Measurements from ENCODE around the gene CCDC30. TPM values are rescaled to one million over a fixed set of nuclear protein-coding genes. Genes with fewer than 3 reads are reported as not detected.
A peak's percentile ranks its signal among the peaks of the same experiment; 100 is the strongest.
"Not testable (repeated sequence)": the region's sequence is repeated elsewhere in the genome, so short reads cannot be mapped to it uniquely, and the experiment has no call there.

The CCDC30 gene
- total and polyA plus RNA-seq, 2 donors: 1.5 to 7.2 TPM

GRCh38 chr1:42586016-42586415 is 122.9 kb downstream of the CCDC30 start:
- no peak overlapping the region for H3K4me3 ChIP-seq (ENCODE audit: low read depth, low read length)
- no peaks in the 10 kb centered on the region for H3K36me3 ChIP-seq (ENCODE audit: insufficient read depth)
- 88% methylated on average over 3 of the region's 3 CpGs for WGBS
- no peak for DNase-seq (ENCODE audit: extremely low spot score)
- H3K27ac ChIP-seq (ENCODE audit: low read depth): no peak overlapping the region
- H3K4me1 ChIP-seq (ENCODE audit: insufficient read depth): no peaks in the 10 kb centered on the region

DNA sequence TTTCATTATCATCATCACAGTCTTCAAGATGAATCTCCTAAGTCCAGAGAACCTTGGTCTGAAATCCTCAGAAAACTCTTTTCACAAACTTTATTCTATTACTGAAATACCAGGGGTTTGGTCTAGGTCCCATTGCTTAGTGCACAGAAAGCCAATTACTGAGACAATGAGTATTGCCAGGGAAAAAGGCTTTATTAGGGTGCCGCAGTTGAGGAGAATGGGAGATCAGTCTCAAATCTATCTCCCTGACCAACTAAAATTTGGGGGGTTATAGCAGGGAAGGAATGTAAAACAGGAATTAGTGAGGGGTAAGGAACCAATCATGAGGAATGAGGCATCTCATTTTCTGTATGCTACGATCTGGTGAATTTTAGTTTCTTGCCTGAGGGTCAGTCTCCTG is 124.7 kb downstream of the CCDC30 start:
- Histone ChIP-seq H3K36me3 (ENCODE audit: insufficient read depth) (no peaks in the 10 kb centered on the region), H3K4me3 (ENCODE audit: low read depth, low read length) (no peak overlapping the region), H3K27ac (ENCODE audit: low read depth) (no peak overlapping the region), H3K4me1 (ENCODE audit: insufficient read depth) (no peaks in the 10 kb centered on the region)
- 95% methylated on average over 2 of the region's 2 CpGs for WGBS
- DNase-seq (ENCODE audit: extremely low spot score): no peak

DNA sequence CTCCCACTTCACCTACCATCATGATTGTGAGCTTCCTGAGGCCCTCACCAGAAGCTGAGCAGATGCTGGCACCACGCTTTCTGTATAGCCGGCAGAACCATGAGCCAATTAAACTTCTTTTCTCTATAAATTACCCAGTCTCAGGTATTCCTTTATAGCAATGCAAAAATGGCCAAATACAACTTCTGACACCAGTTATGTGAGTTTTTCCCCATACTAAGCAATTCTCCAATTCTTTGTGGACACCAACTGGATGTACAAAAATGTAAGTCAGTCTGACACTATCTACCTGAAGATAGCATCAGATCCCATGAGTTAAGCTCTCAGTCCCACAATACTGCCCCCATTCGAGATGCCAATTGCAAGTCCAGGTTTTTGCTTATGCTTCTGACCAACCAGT is 129.7 kb downstream of the CCDC30 start:
- 92% methylated on average over 3 of the region's 3 CpGs for WGBS
- Histone ChIP-seq H3K4me1 (ENCODE audit: insufficient read depth) (no peaks in the 10 kb centered on the region), H3K27ac (ENCODE audit: low read depth) (no peak overlapping the region), H3K36me3 (ENCODE audit: insufficient read depth) (no peaks in the 10 kb centered on the region), H3K4me3 (ENCODE audit: low read depth, low read length) (no peak overlapping the region)
- no peak for DNase-seq (ENCODE audit: extremely low spot score)

DNA sequence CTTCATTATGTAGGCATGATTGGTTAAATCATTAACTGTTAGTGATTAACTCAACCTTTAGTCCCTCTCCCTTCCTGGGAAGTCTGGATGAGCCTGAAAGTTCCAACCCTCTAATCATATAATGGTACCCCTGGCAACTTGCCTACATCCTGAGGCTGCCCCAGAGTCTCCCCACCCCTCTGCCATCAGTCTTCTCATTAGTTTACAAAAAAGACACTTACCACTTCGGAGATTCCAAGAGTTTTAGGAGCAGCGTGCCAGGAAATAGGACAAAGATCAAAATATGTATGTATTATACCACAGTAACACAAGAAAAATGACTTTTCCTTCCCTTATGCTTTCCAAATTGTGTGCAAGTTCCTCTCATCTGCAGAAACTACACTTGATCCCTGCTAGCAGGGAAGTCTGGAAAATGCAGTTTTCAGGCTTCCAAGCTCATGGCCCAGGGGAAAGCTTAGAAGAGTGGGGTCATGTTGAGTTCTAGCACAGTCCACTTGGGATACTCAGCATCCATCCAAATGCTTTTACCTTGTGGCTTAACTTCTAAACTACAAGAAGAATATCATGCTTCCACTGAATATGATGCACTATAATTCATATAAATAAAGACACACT is 130.5 kb downstream of the CCDC30 start:
- H3K36me3 ChIP-seq (ENCODE audit: insufficient read depth): no peaks in the 10 kb centered on the region
- no peak overlapping the region for H3K27ac ChIP-seq (ENCODE audit: low read depth)
- DNase-seq (ENCODE audit: extremely low spot score): no peak
- no peak overlapping the region for H3K4me3 ChIP-seq (ENCODE audit: low read depth, low read length)
- H3K4me1 ChIP-seq (ENCODE audit: insufficient read depth): no peaks in the 10 kb centered on the region
- WGBS: 52% methylated on average over 2 of the region's 2 CpGs

- Histone ChIP-seq H3K27ac (ENCODE audit: low read depth) (no peak overlapping the region), H3K4me3 (ENCODE audit: low read depth, low read length) (no peak overlapping the region), H3K36me3 (ENCODE audit: insufficient read depth) (no peaks in the 10 kb centered on the region), H3K4me1 (ENCODE audit: insufficient read depth) (no peaks in the 10 kb centered on the region)
- no peak for DNase-seq (ENCODE audit: extremely low spot score)
- WGBS: 93% methylated on average over 2 of the region's 2 CpGs
These were observed 138.4 kb downstream of the CCDC30 start for GRCh38 chr1:42601472-42601871.

DNA sequence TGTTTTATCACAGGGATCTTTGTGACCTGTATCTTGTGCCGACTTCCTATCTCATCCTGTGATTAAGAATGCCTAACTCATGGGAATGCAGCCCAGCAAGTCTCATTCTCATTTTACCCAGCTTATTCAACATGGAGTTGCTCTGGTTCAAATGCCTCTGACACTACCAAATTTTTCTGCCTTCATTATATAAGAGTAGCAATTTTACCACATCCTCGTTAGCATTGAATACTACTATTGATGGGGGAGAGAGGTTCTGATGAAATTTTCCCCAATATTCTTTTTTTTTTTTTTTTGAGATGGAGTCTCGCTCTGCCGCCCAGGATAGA is 150.7 kb downstream of the CCDC30 start:
- 80% methylated on average over 4 of the region's 4 CpGs for WGBS
- no peak overlapping the region for H3K4me3 ChIP-seq (ENCODE audit: low read depth, low read length)

DNA sequence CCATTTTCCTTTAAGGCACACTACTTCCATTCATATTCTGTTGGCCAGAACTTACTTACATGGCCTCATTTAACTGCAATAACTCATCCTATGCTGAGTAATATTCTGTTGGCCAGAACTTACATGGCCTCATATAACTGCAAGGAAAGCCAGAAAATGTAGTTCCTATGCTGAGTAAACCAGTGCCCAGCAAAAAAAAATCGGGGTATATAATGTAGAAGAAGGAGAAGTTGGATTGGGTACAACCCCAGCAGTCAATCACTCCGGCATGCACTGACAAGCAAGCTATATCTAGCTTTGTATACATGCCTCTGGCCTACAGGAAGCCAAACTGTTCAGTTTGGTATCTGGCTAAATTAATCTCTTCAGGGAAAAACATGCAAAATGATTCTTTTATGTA is 155.8 kb downstream of the CCDC30 start:
- Histone ChIP-seq H3K36me3 (ENCODE audit: insufficient read depth) (no peaks in the 10 kb centered on the region), H3K4me3 (ENCODE audit: low read depth, low read length) (no peak overlapping the region), H3K27ac (ENCODE audit: low read depth) (no peak overlapping the region), H3K4me1 (ENCODE audit: insufficient read depth) (no peaks in the 10 kb centered on the region)
- peak; percentile 6 for DNase-seq (ENCODE audit: extremely low spot score)
- WGBS: 71% methylated on average over 2 of the region's 2 CpGs

More for the DNA sequence above, 150.7 kb downstream of the CCDC30 start:
- DNase-seq (ENCODE audit: extremely low spot score): no peak
- no peak overlapping the region for H3K27ac ChIP-seq (ENCODE audit: low read depth)
- no peaks in the 10 kb centered on the region for H3K4me1 ChIP-seq (ENCODE audit: insufficient read depth)
- no peaks in the 10 kb centered on the region for H3K36me3 ChIP-seq (ENCODE audit: insufficient read depth)

DNA sequence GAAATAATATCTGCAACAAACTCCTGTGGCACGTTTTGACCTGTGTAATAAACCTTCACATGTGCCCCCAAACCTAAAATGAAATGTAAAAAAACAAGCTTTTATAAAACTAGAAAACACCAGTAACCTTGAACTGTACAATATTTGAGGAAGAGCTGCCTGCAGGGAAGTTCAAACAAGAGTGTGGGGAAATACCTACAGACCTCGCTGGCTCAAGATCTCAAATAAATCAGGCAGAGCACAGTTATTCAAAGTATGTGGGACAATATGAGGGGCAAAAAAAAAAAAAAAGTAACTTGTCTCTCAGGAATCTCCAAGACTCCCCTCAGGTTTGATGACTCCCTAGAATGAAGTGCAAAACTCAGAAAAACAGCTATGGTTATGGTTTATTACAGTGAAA is 157.2 kb downstream of the CCDC30 start:
- Histone ChIP-seq H3K27ac (ENCODE audit: low read depth) (no peak overlapping the region), H3K4me3 (ENCODE audit: low read depth, low read length) (no peak overlapping the region), H3K36me3 (ENCODE audit: insufficient read depth) (no peaks in the 10 kb centered on the region), H3K4me1 (ENCODE audit: insufficient read depth) (no peaks in the 10 kb centered on the region)
- 40% methylated on average over 2 of the region's 2 CpGs for WGBS
- DNase-seq (ENCODE audit: extremely low spot score): no peak

DNA sequence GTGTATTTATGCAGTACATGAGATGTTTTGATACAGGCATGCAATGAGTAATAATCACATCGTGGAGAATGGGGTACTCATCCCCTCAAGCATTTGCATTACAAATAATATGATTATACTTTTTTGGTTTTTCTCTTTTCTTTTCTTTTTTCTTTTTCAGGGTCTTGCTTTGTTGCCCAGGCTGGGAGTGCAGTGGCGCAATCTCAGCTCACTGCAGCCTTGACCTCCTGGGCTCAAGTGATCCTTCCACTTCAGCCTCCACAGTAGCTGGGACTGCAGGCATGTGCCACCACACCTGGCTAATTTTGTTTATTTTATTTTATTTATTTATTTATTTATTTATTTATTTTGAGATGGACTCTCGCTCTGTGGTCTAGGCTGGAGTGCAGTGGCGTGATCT is 158.1 kb downstream of the CCDC30 start:
- not testable (repeated sequence) for H3K4me1 ChIP-seq (ENCODE audit: insufficient read depth); H3K4me3 ChIP-seq (ENCODE audit: low read depth, low read length); H3K36me3 ChIP-seq (ENCODE audit: insufficient read depth); H3K27ac ChIP-seq (ENCODE audit: low read depth); DNase-seq (ENCODE audit: extremely low spot score)
- WGBS: 91% methylated on average over 4 of the region's 4 CpGs

DNA sequence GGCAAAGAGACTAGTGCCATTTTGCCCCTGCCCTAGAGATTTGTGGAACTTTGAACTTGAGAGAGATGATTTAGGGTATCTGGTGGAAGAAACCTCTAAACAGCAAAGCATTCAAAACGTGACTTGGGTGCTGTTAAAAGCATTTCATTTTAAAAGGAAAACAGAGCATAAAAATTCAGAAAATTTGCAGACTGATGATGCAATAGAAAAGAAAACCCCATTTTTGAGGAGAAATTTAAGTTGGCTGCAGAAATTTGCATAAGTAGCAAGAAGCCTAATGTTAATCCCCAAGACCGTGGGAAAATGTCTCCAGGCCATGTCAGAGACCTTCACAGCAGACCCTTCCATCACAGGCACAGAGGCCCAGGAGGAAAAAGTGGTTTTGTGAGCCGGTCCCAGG is 164.1 kb downstream of the CCDC30 start:
- not testable (repeated sequence) for H3K4me1 ChIP-seq (ENCODE audit: insufficient read depth); H3K4me3 ChIP-seq (ENCODE audit: low read depth, low read length); H3K27ac ChIP-seq (ENCODE audit: low read depth); DNase-seq (ENCODE audit: extremely low spot score); H3K36me3 ChIP-seq (ENCODE audit: insufficient read depth)
- 82% methylated on average over 3 of the region's 3 CpGs for WGBS

DNA sequence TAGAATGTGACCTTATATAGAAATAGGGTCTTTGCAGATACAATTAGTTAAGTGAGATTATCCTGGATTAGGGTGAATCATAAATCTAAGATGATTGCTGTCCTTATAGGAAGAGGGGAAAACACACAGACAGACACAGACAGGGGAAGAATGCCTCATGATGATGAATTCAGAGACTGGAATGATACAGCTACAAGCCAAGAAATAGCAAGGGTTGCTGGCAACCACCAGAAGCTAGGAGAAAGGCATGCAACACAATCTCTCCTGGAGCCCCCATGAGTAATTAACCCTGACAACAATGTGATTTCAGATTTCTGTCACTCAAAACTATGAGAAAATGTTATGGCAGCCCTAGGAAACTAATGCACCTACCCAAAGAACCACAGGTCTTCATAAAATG is 176.0 kb downstream of the CCDC30 start:
- H3K27ac ChIP-seq (ENCODE audit: low read depth): no peak overlapping the region

DNA sequence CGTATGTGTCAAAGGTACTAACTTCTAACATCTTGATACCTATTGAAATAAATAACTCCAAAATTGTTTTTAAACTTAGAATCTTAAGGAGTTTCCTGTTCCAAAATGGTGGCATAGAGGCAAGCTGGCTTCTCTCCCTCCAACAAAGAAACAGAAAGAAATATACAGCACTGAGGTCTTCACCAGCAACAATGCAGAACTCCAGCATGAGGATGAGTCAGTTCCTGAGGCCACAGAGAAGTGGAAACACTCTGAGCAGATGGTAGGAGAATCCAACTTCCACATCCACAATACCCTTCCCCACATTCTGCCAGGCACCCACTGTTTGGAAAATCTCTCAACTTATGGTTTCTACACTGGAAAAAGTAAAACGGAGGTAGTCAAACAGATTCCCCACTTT is 183.0 kb downstream of the CCDC30 start:
- 89% methylated on average over 2 of the region's 2 CpGs for WGBS
- Histone ChIP-seq H3K4me1 (ENCODE audit: insufficient read depth) (no peaks in the 10 kb centered on the region), H3K36me3 (ENCODE audit: insufficient read depth) (no peaks in the 10 kb centered on the region), H3K27ac (ENCODE audit: low read depth) (no peak overlapping the region), H3K4me3 (ENCODE audit: low read depth, low read length) (no peak overlapping the region)
- no peak for DNase-seq (ENCODE audit: extremely low spot score)

More for the DNA sequence above, 176.0 kb downstream of the CCDC30 start:
- H3K4me3 ChIP-seq (ENCODE audit: low read depth, low read length): no peak overlapping the region
- H3K36me3 ChIP-seq (ENCODE audit: insufficient read depth): no peaks in the 10 kb centered on the region
- no peak for DNase-seq (ENCODE audit: extremely low spot score)
- H3K4me1 ChIP-seq (ENCODE audit: insufficient read depth): no peaks in the 10 kb centered on the region

- whole genome bisulfite sequencing: 80% methylated on average over 5 of the region's 5 CpGs
- no peaks in the 10 kb centered on the region for H3K4me1 ChIP-seq (ENCODE audit: insufficient read depth)
- no peak for DNase-seq (ENCODE audit: extremely low spot score)
- H3K36me3 ChIP-seq (ENCODE audit: insufficient read depth): no peaks in the 10 kb centered on the region
- H3K4me3 ChIP-seq (ENCODE audit: low read depth, low read length): no peak overlapping the region
- H3K27ac ChIP-seq (ENCODE audit: low read depth): no peak overlapping the region
These were observed 194.1 kb downstream of the CCDC30 start for GRCh38 chr1:42657201-42657600.

GRCh38 chr1:42657981-42658876 is 195.1 kb downstream of the CCDC30 start, which contains the start of gene PPIH:
PPIH (plus strand) TSS chr1:42658423; CDS start chr1:42658447, 24 bp downstream.
- peak within 1 kb of the TSS; percentile 68 for H3K4me3 ChIP-seq (ENCODE audit: low read depth, low read length)
- H3K36me3 ChIP-seq (ENCODE audit: insufficient read depth): no peaks in the 10 kb centered on the region
- peak within 1 kb of the TSS; percentile 84 for H3K27ac ChIP-seq (ENCODE audit: low read depth)
- peak; percentile 88 for DNase-seq (ENCODE audit: extremely low spot score)
- no peaks in the 10 kb centered on the region for H3K4me1 ChIP-seq (ENCODE audit: insufficient read depth)
- WGBS: under 1% methylated on average over 53 of the region's 53 CpGs

All from urinary bladder (tissue), 4 donors.